GM23338 (cell line): ENCODE data around the gene TUBG2.

Source experiments
- CREB1 ChIP-seq: fragments of 250-450 bp; sonication (Bioruptor Pico); IDR thresholded peaks from 2 replicates; pipeline ENCODE4 v1.5.0; 2020; ENCODE audit warnings: low read depth, mild to moderate bottlenecking, moderate library complexity
- CTCF ChIP-seq, 2 experiments: fragments of 200-600 bp in 1 of 2; sonication (generic) in 1 of 2; conservative IDR thresholded peaks; 2 replicates each; pipeline versions ENCODE4 v1.5.1 to v1.6.1; 2016 to 2017; ENCODE audit warnings: antibody characterized with exemption in 2 of 2, low read depth in 2 of 2, mild to moderate bottlenecking in 2 of 2, moderate library complexity in 1 of 2
- EZH2 ChIP-seq: fragments of 200-600 bp; sonication (generic); IDR thresholded peaks from one replicate; pipeline ENCODE4 v1.8.0; 2017; ENCODE audit warnings: antibody characterized with exemption, mild to moderate bottlenecking, low read depth; ENCODE audit not compliant: unreplicated experiment
- EZH2phosphoT487 ChIP-seq: fragments of 200-600 bp; sonication (generic); IDR thresholded peaks from one replicate; pipeline ENCODE4 v1.8.1; 2018; ENCODE audit warnings: antibody characterized with exemption; ENCODE audit not compliant: unreplicated experiment
- JUNB ChIP-seq: IDR thresholded peaks from one replicate; pipeline ENCODE4 v1.6.1; 2016; ENCODE audit warnings: antibody characterized with exemption; ENCODE audit not compliant: unreplicated experiment
- POLR2AphosphoS5 ChIP-seq: IDR thresholded peaks from 2 replicates; pipeline ENCODE4 v1.6.1; 2016; ENCODE audit warnings: antibody characterized with exemption, low read depth
- REST ChIP-seq: IDR thresholded peaks from one replicate; pipeline ENCODE4 v1.6.1; 2018; ENCODE audit warnings: antibody characterized with exemption; ENCODE audit not compliant: unreplicated experiment
- STAT1 ChIP-seq: IDR thresholded peaks from one replicate; pipeline ENCODE4 v1.6.1; 2016; ENCODE audit warnings: antibody characterized with exemption; ENCODE audit not compliant: unreplicated experiment
- ZNF114 ChIP-seq: fragments of 250-450 bp; sonication (Bioruptor Pico); IDR thresholded peaks from 2 replicates; pipeline ENCODE4 v1.5.0; 2020; ENCODE audit warnings: mild to moderate bottlenecking, moderate library complexity
- ZNF331 ChIP-seq: fragments of 250-450 bp; sonication (Bioruptor Pico); IDR thresholded peaks from 2 replicates; pipeline ENCODE4 v1.5.0; 2020; ENCODE audit warnings: low read depth, mild to moderate bottlenecking, moderate library complexity

DNA sequence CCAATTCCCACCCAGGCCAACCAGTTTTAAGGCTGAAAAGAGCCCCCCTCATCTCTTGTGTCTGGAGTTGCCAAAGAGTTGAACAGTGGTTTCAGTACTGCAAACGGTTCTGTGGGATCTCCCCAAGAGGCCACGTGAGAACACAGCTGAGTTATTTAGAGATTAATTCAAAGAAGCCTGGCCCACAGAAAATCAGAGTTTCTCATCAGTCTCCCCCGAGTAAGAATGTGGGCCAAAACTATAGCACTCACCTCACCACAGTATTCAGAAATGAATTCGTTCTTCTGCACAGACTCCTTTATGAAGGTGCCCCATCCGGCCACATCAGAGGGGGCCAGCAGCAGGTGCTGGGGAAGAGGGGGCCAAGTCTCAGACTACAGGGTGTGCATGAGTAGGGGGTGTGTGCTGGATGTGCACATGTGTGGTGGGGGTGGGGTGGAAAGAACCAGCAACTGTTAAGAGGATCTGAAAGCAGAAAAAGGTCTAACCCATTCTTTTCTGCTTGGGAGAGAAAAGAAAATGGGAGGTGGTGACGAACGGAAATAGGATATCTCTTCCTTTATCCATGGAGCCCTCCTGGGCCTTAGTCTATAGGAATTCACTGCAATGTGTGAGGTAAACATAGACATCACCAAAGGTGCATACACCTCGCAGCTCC, 45.9 kb downstream of the TUBG2 start:
- TF ChIP-seq EZH2, result no peak
- TF ChIP-seq CTCF (conservative IDR thresholded peaks at IDR 0.05; ENCODE audit: low read depth in 2 of 2), result no peak
- no peak for TF ChIP-seq POLR2AphosphoS5
- no peak for TF ChIP-seq ZNF331 (CRISPR knock-in tag)
- TF ChIP-seq JUNB, result no peak
- no peak for TF ChIP-seq REST
- TF ChIP-seq EZH2phosphoT487, result no peak
- no peak for TF ChIP-seq CREB1 (CRISPR knock-in tag)
- TF ChIP-seq ZNF114 (CRISPR knock-in tag), result no peak
- TF ChIP-seq STAT1, result no peak
